HG03135 (cell line): ENCODE results near the gene NLK.
"Not testable (repeated sequence)": the region's sequence is repeated elsewhere in the genome, so short reads cannot be mapped to it uniquely, and the experiment has no call there.

ENCODE experiments used
- ATAC-seq: cut with Tn5 transposase; IDR thresholded peaks from one replicate; pipeline ENCODE4 v1.9.1; 2021; ENCODE audit warnings: mild to moderate bottlenecking, moderate library complexity; ENCODE audit not compliant: unreplicated experiment

The NLK gene

GRCh38 chr17:28145348-28145747 is 102.9 kb downstream of the NLK start:
- ATAC-seq = no peak

GRCh38 chr17:28147017-28147416 is 104.5 kb downstream of the NLK start:
- ATAC-seq = no peak

GRCh38 chr17:28151001-28151400 is 108.5 kb downstream of the NLK start:
- no peak for ATAC-seq

- ATAC-seq = no peak
Measured at GRCh38 chr17:28154214-28154613, 111.7 kb downstream of the NLK start.

GRCh38 chr17:28155405-28155804 is 112.9 kb downstream of the NLK start:
- ATAC-seq = not testable (repeated sequence)

- ATAC-seq = no peak
Measured at GRCh38 chr17:28159004-28159403, 116.5 kb downstream of the NLK start.

GRCh38 chr17:28159924-28160323 is 117.4 kb downstream of the NLK start:
- ATAC-seq = no peak

- no peak for ATAC-seq
Measured at GRCh38 chr17:28160610-28161009, 118.1 kb downstream of the NLK start.

GRCh38 chr17:28161311-28161710 is 118.8 kb downstream of the NLK start:
- no peak for ATAC-seq

GRCh38 chr17:28166478-28166877 is 124.0 kb downstream of the NLK start:
- no peak for ATAC-seq

GRCh38 chr17:28169621-28170349 is 127.3 kb downstream of the NLK start:
- ATAC-seq = no peak

- ATAC-seq = no peak
Measured at GRCh38 chr17:28170771-28171170, 128.3 kb downstream of the NLK start.

- ATAC-seq = no peak
Measured at GRCh38 chr17:28173031-28173561, 130.6 kb downstream of the NLK start.

- no peak for ATAC-seq
Measured at GRCh38 chr17:28173801-28174200, 131.3 kb downstream of the NLK start.

GRCh38 chr17:28174352-28175046 is 132.0 kb downstream of the NLK start:
- no peak for ATAC-seq

GRCh38 chr17:28177351-28177750 is 134.9 kb downstream of the NLK start:
- ATAC-seq = no peak

- ATAC-seq = no peak
Measured at GRCh38 chr17:28178800-28179199, 136.3 kb downstream of the NLK start.

GRCh38 chr17:28180449-28180848 is 138.0 kb downstream of the NLK start:
- ATAC-seq = no peak

GRCh38 chr17:28181568-28181967 is 139.1 kb downstream of the NLK start:
- no peak for ATAC-seq

GRCh38 chr17:28182559-28182958 is 140.1 kb downstream of the NLK start:
- ATAC-seq = no peak

- ATAC-seq = no peak
Measured at GRCh38 chr17:28185658-28186057, 143.2 kb downstream of the NLK start.

- not testable (repeated sequence) for ATAC-seq
Measured at GRCh38 chr17:28186472-28186871, 144.0 kb downstream of the NLK start.
